Activated naive CD4-positive, alpha-beta T cell treated with anti-CD3 and anti-CD28 coated beads for 36 hours (primary cell): ENCODE results near the gene EXOC4. TPM values are rescaled to one million over a fixed set of nuclear protein-coding genes. Genes with fewer than 3 reads are reported as not detected.
A peak's percentile ranks its signal among the peaks of the same experiment; 100 is the strongest.

Source experiments
- CTCF ChIA-PET: fragments of 350-600 bp; sonication (Branson Sonifier 250); formaldehyde crosslinking; loops from one replicate; lab custom pipeline; 2021; ENCODE audit warnings: antibody characterized with exemption; lab: Charles Lee
- DNase-seq: peaks from one replicate; pipeline ENCODE4 v3.0.0-alpha.2; 2020
- H3K27ac Mint-ChIP-seq: one replicate; pipeline ENCODE4 v1.8.0; 2021; ENCODE audit warnings: mild to moderate bottlenecking, mixed read lengths
- H3K27me3 Mint-ChIP-seq: one replicate; pipeline ENCODE4 v1.8.0; 2021; ENCODE audit warnings: low read depth, mixed read lengths
- H3K36me3 Mint-ChIP-seq: one replicate; pipeline ENCODE4 v1.8.0; 2021; ENCODE audit warnings: low read depth, mixed read lengths
- H3K4me1 Mint-ChIP-seq: one replicate; pipeline ENCODE4 v1.8.0; 2021; ENCODE audit warnings: low read depth, mixed read lengths
- H3K4me3 Mint-ChIP-seq: one replicate; pipeline ENCODE4 v1.8.0; 2021; ENCODE audit warnings: mild to moderate bottlenecking, moderate library complexity, mixed read lengths
- H3K9me3 Mint-ChIP-seq: one replicate; pipeline ENCODE4 v1.8.0; 2021; ENCODE audit warnings: mixed read lengths
- intact Hi-C: fragments of 100-400 bp; cut with micrococcal nuclease; formaldehyde crosslinking; loops from one replicate; pipeline ENCODE4 v1.15.1; 2023
- total RNA-seq, 2 experiments: library from RNA; stranded (reverse); gene quantifications; one replicate each; pipeline ENCODE4 v1.2.3, GENCODE V29; 2021

Gene EXOC4
- total RNA-seq, 2 experiments from 2014 or later: 57.1 to 62.1 TPM

- Mint-ChIP-seq H3K9me3 (no peaks in the 10 kb centered on the region), H3K4me3 (no peak overlapping the region), H3K4me1 (no peaks in the 10 kb centered on the region), H3K36me3 (peaks cover 5% of the 10 kb centered on the region), H3K27me3 (no peaks in the 10 kb centered on the region), H3K27ac (no peak overlapping the region)
- CTCF ChIA-PET: interaction anchor here (0.6 to 1.5 kb wide), 2 partner anchors 9 to 121 kb away, joined by 3 read pairs; no protein-coding TSS in a partner anchor
- DNase-seq: no peak
- intact Hi-C loops: loop anchor here (5.0 kb wide), 1 partner anchor 618 kb away; no protein-coding TSS in a partner anchor
Measured at GRCh38 chr7:133850497-133851280, 597.8 kb downstream of the EXOC4 start.

DNA sequence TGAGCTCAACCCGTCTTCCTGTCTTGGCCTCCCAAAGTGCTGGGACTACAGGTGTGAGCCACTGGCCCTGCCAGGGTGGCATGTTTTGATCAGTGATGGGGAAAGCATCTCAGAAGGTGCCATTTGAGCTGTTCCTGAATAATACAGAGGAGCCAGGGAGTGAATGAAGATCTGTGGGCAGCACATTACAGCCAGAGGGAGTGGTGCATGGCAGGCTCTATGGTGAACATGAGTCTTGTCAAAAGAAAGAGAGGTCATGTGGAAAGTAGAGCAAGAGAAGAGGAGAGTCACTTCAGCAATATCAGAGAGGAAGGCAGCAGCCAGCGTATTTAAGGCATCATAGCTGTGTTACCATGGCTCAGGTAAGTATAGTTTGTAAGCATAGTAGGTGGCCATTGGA is 598.5 kb downstream of the EXOC4 start:
- Mint-ChIP-seq H3K27me3 (no peaks in the 10 kb centered on the region), H3K36me3 (peaks cover 5% of the 10 kb centered on the region), H3K4me1 (no peaks in the 10 kb centered on the region), H3K9me3 (no peaks in the 10 kb centered on the region), H3K4me3 (no peak overlapping the region), H3K27ac (no peak overlapping the region)
- CTCF ChIA-PET: interaction anchor here (0.6 kb wide), 1 partner anchor 122 kb away, joined by 3 read pairs; no protein-coding TSS in a partner anchor
- intact Hi-C loops: loop anchor here (5.0 kb wide), 1 partner anchor 619 kb away; no protein-coding TSS in a partner anchor
- DNase-seq: no peak

DNA sequence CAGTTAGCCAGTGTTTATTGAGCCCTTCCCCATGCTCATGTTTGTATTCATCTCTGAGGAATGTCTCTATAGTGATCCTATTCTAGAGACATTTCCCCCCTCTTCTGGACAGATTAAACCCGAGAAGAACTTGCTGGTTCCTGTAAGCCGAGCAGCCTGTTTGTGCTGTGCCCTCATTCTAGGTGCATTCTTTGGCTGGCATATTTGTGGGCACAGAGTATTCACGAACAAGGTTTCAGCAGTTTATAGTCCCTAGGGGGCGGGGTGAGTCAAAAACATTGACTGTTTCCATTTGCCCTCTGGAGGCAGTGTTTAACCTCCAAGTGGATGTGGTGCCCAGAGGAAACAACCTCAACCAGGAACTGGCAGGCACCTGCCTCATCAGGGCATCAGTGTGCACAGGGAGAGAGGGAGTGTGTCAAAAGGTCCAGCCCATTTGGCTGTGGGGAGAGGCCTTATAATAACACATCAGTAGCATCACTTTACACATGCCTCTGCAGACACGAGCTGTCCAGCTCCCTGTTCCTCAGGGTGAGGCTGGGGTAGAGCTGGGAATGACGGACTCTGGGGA is 600.9 kb downstream of the EXOC4 start:
- intact Hi-C loops: loop anchor here (5.0 kb wide), 1 partner anchor 621 kb away; no protein-coding TSS in a partner anchor
- no peaks in the 10 kb centered on the region for H3K27me3 Mint-ChIP-seq
- no peak overlapping the region for H3K27ac Mint-ChIP-seq
- no peaks in the 10 kb centered on the region for H3K4me1 Mint-ChIP-seq
- H3K4me3 Mint-ChIP-seq: no peak overlapping the region
- H3K36me3 Mint-ChIP-seq: peaks cover 2% of the 10 kb centered on the region
- CTCF ChIA-PET: interaction anchor here (1.2 to 1.7 kb wide), 4 partner anchors 10 to 21 kb away, joined by 3 to 9 read pairs (median 4); no protein-coding TSS in a partner anchor
- H3K9me3 Mint-ChIP-seq: no peaks in the 10 kb centered on the region
- peak; percentile 45 for DNase-seq

GRCh38 chr7:133854739-133855138 is 601.9 kb downstream of the EXOC4 start:
- H3K9me3 Mint-ChIP-seq: no peaks in the 10 kb centered on the region
- CTCF ChIA-PET: interaction anchor here (0.6 to 1.7 kb wide), 10 partner anchors 11 to 1221 kb away, joined by 3 to 9 read pairs (median 3); no protein-coding TSS in a partner anchor
- DNase-seq: no peak
- H3K4me1 Mint-ChIP-seq: no peaks in the 10 kb centered on the region
- intact Hi-C loops: loop anchor here (5.0 kb wide), 1 partner anchor 622 kb away; no protein-coding TSS in a partner anchor
- no peaks in the 10 kb centered on the region for H3K27me3 Mint-ChIP-seq
- no peak overlapping the region for H3K4me3 Mint-ChIP-seq
- H3K36me3 Mint-ChIP-seq: peaks cover 4% of the 10 kb centered on the region
- H3K27ac Mint-ChIP-seq: no peak overlapping the region

DNA sequence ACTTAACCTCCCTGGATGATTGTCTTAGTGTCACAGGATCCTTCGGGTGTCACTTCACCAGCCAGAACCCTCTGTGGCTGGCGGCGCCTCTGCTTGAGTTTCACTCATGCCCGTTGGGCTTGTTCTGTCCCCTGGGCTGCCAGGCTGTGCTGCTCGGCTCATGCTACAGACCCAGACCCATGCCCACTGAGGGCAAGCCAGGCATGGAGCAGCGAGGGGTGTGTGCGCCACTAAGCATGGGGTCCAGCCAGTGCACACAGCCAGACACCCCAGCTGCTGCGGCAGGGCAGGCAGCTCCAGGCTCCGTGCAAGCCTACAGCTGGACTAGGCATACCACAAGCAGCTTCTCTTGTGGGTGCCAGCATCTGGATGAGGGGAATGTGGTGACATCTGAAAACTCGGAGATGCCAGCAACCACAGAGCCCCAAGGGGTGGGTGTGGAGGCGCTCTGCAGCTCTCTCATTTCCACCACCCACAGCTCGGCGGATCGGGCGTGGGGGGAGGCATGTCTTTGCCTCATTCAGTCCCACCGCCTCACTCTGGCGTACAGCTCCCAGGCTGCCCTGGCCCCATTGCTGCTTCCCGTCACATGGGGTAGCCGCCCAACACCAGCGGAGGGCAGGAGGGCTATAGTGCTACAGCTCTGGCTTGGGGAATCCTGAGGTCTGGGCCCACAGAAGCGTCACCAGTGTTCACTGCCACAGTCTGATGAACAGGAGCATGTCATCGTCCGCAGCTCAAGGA is 604.7 kb downstream of the EXOC4 start:
- H3K27ac Mint-ChIP-seq: no peak overlapping the region
- no peak for DNase-seq
- no peak overlapping the region for H3K4me3 Mint-ChIP-seq
- H3K27me3 Mint-ChIP-seq: no peaks in the 10 kb centered on the region
- peaks cover 4% of the 10 kb centered on the region for H3K36me3 Mint-ChIP-seq
- no peaks in the 10 kb centered on the region for H3K9me3 Mint-ChIP-seq
- no peaks in the 10 kb centered on the region for H3K4me1 Mint-ChIP-seq
- CTCF ChIA-PET: no interaction called here
- intact Hi-C loops: no loop called here

- Mint-ChIP-seq H3K36me3 (peaks cover 4% of the 10 kb centered on the region), H3K9me3 (no peaks in the 10 kb centered on the region), H3K4me3 (no peak overlapping the region), H3K4me1 (no peaks in the 10 kb centered on the region), H3K27ac (no peak overlapping the region), H3K27me3 (no peaks in the 10 kb centered on the region)
- intact Hi-C loops: no loop called here
- DNase-seq: no peak
- CTCF ChIA-PET: no interaction called here
Measured at GRCh38 chr7:133858311-133858710, 605.4 kb downstream of the EXOC4 start.

GRCh38 chr7:133859231-133859630 is 606.4 kb downstream of the EXOC4 start:
- H3K36me3 Mint-ChIP-seq: peaks cover 4% of the 10 kb centered on the region
- CTCF ChIA-PET: interaction anchor here (1.4 kb wide), 1 partner anchor 9 kb away, joined by 3 read pairs; no protein-coding TSS in a partner anchor
- no peak overlapping the region for H3K4me3 Mint-ChIP-seq
- DNase-seq: no peak
- H3K27me3 Mint-ChIP-seq: no peaks in the 10 kb centered on the region
- no peaks in the 10 kb centered on the region for H3K9me3 Mint-ChIP-seq
- intact Hi-C loops: no loop called here
- H3K27ac Mint-ChIP-seq: no peak overlapping the region
- H3K4me1 Mint-ChIP-seq: no peaks in the 10 kb centered on the region

- Mint-ChIP-seq H3K36me3 (peaks cover 4% of the 10 kb centered on the region), H3K27ac (no peak overlapping the region), H3K4me3 (no peak overlapping the region), H3K4me1 (no peaks in the 10 kb centered on the region), H3K27me3 (no peaks in the 10 kb centered on the region), H3K9me3 (no peaks in the 10 kb centered on the region)
- no peak for DNase-seq
- CTCF ChIA-PET: interaction anchor here (1.4 kb wide), 1 partner anchor 10 kb away, joined by 3 read pairs; no protein-coding TSS in a partner anchor
- intact Hi-C loops: loop anchor here (10.0 kb wide), 1 partner anchor 465 kb away; no protein-coding TSS in a partner anchor
Measured at GRCh38 chr7:133859871-133860450, 607.1 kb downstream of the EXOC4 start.

GRCh38 chr7:133860628-133861335 is 607.9 kb downstream of the EXOC4 start:
- no peaks in the 10 kb centered on the region for H3K4me1 Mint-ChIP-seq
- peaks cover 6% of the 10 kb centered on the region for H3K36me3 Mint-ChIP-seq
- H3K9me3 Mint-ChIP-seq: no peaks in the 10 kb centered on the region
- H3K27ac Mint-ChIP-seq: no peak overlapping the region
- no peak overlapping the region for H3K4me3 Mint-ChIP-seq
- no peak for DNase-seq
- intact Hi-C loops: loop anchor here (10.0 kb wide), 1 partner anchor 464 kb away; no protein-coding TSS in a partner anchor
- no peaks in the 10 kb centered on the region for H3K27me3 Mint-ChIP-seq
- CTCF ChIA-PET: no interaction called here

GRCh38 chr7:133861876-133862275 is 609.0 kb downstream of the EXOC4 start:
- Mint-ChIP-seq H3K27me3 (no peaks in the 10 kb centered on the region), H3K9me3 (no peaks in the 10 kb centered on the region), H3K36me3 (peaks cover 6% of the 10 kb centered on the region), H3K4me3 (no peak overlapping the region), H3K27ac (no peak overlapping the region), H3K4me1 (no peaks in the 10 kb centered on the region)
- no peak for DNase-seq
- intact Hi-C loops: loop anchor here (10.0 kb wide), 1 partner anchor 463 kb away; no protein-coding TSS in a partner anchor
- CTCF ChIA-PET: no interaction called here

GRCh38 chr7:133863362-133864061 is 610.6 kb downstream of the EXOC4 start:
- Mint-ChIP-seq H3K9me3 (no peaks in the 10 kb centered on the region), H3K4me1 (no peaks in the 10 kb centered on the region), H3K36me3 (peaks cover 6% of the 10 kb centered on the region), H3K4me3 (no peak overlapping the region), H3K27ac (no peak overlapping the region), H3K27me3 (no peaks in the 10 kb centered on the region)
- intact Hi-C loops: loop anchor here (10.0 kb wide), 1 partner anchor 461 kb away; no protein-coding TSS in a partner anchor
- DNase-seq: no peak
- CTCF ChIA-PET: no interaction called here
